IPS-18a (cell line): Measurements from ENCODE around the gene C16orf89.
"Not testable (repeated sequence)": the region's sequence is repeated elsewhere in the genome, so short reads cannot be mapped to it uniquely, and the experiment has no call there.

ENCODE experiments used
- H3K27ac ChIP-seq: one replicate; pipeline ENCODE4 v1.5.1; 2013; ENCODE audit warnings: low read length
- H3K27me3 ChIP-seq: one replicate; pipeline ENCODE4 v1.6.1; 2013; ENCODE audit warnings: mild to moderate bottlenecking, low read length; ENCODE audit not compliant: control insufficient read depth, insufficient read depth
- H3K36me3 ChIP-seq: one replicate; pipeline ENCODE4 v1.6.1; 2013; ENCODE audit warnings: low read depth, low read length; ENCODE audit not compliant: control insufficient read depth
- H3K4me1 ChIP-seq: one replicate; pipeline ENCODE4 v1.6.1; 2013; ENCODE audit warnings: low read depth, low read length; ENCODE audit not compliant: control insufficient read depth
- H3K4me3 ChIP-seq: one replicate; pipeline ENCODE4 v1.5.1; 2013; ENCODE audit warnings: low read length
- H3K9ac ChIP-seq: one replicate; pipeline ENCODE4 v1.6.1; 2013; ENCODE audit warnings: mild to moderate bottlenecking, low read length, moderate library complexity
- H3K9me3 ChIP-seq: one replicate; pipeline ENCODE4 v1.6.1; 2013; ENCODE audit warnings: low read depth, low read length; ENCODE audit not compliant: control insufficient read depth

C16orf89 gene, protein sequence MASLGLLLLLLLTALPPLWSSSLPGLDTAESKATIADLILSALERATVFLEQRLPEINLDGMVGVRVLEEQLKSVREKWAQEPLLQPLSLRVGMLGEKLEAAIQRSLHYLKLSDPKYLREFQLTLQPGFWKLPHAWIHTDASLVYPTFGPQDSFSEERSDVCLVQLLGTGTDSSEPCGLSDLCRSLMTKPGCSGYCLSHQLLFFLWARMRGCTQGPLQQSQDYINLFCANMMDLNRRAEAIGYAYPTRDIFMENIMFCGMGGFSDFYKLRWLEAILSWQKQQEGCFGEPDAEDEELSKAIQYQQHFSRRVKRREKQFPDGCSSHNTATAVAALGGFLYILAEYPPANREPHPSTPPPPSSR

DNA sequence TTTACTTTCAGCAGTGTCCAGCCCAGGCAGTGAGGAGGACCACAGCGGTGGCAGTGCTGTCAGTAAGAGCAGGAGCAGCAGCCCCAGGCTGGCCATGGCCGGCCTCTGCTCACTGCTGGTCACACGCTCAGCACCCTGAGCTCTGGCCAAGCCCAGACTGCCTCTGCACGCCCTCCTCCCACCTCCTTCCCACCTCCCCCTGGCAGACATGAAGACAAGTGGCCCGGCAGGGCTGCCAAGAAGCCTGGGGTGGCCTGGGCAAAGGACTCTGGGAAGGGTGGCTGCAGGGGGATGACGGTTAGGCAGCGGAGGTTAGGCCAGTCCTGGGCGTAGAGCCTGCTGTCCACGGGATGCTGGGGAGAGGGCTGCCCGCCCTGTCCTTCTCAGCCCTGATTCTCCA is at the start of gene C16orf89:
Gene C16orf89 (minus strand): TSS at position 144 of the 400 bp plus-strand sequence. CDS start 48 bp downstream, at position 96.
- no peak within 1 kb of the TSS for H3K9ac ChIP-seq
- H3K36me3 ChIP-seq = no peaks in the 10 kb centered on the region
- no peaks in the 10 kb centered on the region for H3K27me3 ChIP-seq
- H3K27ac ChIP-seq = no peak within 1 kb of the TSS
- no peak within 1 kb of the TSS for H3K4me3 ChIP-seq
- H3K4me1 ChIP-seq = no peaks in the 10 kb centered on the region
- no peaks in the 10 kb centered on the region for H3K9me3 ChIP-seq

DNA sequence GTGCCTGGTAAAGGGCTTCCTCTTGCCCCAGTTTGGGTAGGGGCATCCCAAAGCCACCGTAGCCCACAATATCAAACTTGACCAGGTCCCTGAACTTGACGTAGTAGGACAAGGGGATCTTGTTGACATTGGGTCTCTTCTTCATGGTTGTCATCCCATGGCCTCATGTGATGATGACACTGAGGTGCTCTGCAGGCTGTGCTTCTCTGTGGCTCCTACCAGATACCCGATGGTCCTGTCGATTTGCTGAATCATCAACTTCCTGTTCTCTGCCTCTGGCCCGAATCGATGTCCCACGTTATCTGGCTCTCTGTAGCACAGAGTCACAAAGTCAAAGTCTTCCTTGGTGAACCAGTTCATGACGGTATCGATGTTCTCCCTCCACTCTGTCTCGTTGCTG is 45.2 kb upstream of the C16orf89 start:
- H3K27me3 ChIP-seq, H3K4me1 ChIP-seq, H3K27ac ChIP-seq, H3K4me3 ChIP-seq, H3K36me3 ChIP-seq, H3K9me3 ChIP-seq, H3K9ac ChIP-seq: not testable (repeated sequence)

DNA sequence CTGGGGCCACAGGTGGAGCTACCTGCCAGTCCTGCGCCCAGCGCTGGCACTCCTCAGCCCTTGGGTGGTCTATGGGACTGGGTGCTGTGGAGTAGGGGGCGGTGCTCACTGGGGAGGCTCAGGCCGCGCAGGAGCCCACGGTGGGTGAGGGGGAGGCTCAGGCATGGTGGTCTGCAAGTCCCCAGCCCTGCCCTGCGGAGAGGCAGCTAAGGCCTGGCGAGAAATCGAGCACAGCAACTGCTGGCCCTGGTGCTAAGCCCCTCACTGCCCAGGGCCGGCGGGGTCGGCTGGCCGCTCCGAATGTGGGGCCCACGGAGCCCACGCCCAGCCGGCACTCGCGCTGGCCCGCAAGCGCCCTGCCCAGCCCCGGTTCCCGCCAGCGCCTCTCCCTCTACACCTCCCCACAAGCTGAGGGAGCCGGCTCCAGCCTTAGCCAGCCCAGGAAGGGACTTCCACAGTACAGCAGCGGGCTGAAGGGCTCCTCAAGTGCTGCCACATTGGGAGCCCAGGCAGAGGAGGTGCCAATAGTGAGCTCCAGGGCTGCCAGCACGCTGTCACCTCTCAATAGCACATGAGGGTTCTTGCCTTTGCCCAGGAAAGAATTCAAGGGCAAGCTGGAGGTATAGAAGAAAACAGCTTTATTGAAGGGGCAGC is 42.9 kb upstream of the C16orf89 start:
- Histone ChIP-seq H3K9ac (no peak overlapping the region), H3K27ac (no peak overlapping the region), H3K4me1 (no peaks in the 10 kb centered on the region), H3K4me3 (no peak overlapping the region), H3K9me3 (no peaks in the 10 kb centered on the region), H3K36me3 (no peaks in the 10 kb centered on the region), H3K27me3 (no peaks in the 10 kb centered on the region)

DNA sequence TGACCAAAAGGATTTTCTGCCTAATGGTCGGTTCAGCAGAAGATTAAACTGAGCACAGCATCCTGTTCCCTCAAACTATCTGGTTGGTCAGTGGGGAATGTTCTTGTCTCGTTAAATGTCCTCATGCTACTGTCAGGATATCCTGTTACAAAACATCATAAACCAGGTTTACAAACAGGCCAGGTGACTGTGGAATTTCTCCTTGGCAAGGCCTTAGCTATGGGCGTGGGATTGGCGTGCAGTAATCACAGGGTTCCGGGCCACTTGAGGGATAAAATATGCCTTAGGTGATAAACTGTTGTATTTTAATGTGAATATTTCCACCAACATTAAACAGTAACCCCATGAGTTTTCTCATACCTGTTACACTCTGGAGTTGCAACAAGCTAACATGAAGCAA is 39.3 kb upstream of the C16orf89 start:
- not testable (repeated sequence) for H3K9ac ChIP-seq

DNA sequence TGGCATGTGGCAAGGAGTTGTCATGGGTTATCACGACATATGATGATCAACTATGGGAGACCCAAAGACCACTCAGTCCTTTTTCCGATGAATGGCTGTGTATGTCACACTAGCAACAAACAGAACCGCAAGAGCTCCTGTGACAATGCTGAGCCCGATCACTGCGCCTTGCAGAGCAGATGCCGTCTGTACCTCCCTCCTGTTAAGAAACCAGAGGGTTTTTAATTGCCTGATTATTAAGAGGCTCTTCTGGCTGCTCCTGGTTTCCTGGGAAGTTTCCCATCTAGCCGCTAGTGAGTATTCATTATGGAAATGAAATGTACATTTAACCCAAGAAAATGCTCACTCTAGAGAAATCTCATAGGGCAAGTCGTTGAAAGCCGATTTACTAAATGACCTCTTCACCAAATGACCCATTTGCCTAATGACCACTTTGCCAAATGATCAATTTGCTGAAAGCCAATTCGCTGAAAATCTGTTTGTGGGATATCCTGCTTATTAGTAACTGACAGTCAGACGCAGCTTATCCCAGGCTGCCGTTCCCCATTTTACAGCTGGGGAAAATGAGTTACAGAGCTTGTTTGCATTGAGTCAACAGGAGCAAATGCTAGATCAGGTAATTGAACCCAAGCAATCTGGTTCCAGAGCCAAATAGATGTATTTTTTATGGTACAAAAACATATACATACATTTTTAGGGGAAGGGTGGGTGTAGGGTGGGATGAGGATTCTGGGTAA is 37.7 kb upstream of the C16orf89 start:
- not testable (repeated sequence) for H3K9me3 ChIP-seq, H3K27me3 ChIP-seq, H3K4me3 ChIP-seq, H3K9ac ChIP-seq, H3K4me1 ChIP-seq, H3K27ac ChIP-seq, H3K36me3 ChIP-seq

More for the DNA sequence above, 39.3 kb upstream of the C16orf89 start:
- not testable (repeated sequence) for H3K4me3 ChIP-seq, H3K4me1 ChIP-seq, H3K27me3 ChIP-seq, H3K9me3 ChIP-seq, H3K27ac ChIP-seq, H3K36me3 ChIP-seq

DNA sequence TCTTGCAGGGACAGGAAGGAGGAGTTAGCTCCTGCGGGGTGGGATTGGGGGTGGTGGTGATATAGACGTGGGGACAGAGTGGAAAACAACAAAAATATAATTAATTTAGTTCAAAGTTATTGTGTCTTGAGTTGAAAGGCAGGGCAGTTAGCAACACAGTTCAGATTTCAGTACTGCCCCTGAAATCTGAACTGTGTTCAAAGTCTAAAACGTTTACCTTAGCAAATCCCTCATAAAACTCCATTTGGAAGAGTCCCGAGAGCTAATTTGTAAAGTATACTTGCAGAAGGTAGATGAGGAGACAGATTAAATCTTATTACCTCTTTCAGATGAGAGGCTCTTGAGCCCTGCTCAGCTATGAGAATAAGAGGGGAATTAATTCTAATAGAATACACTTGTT is 33.4 kb upstream of the C16orf89 start:
- H3K27ac ChIP-seq, H3K9me3 ChIP-seq, H3K4me1 ChIP-seq, H3K36me3 ChIP-seq, H3K9ac ChIP-seq, H3K27me3 ChIP-seq: not testable (repeated sequence)
- peak overlapping the region; percentile 70 for H3K4me3 ChIP-seq

DNA sequence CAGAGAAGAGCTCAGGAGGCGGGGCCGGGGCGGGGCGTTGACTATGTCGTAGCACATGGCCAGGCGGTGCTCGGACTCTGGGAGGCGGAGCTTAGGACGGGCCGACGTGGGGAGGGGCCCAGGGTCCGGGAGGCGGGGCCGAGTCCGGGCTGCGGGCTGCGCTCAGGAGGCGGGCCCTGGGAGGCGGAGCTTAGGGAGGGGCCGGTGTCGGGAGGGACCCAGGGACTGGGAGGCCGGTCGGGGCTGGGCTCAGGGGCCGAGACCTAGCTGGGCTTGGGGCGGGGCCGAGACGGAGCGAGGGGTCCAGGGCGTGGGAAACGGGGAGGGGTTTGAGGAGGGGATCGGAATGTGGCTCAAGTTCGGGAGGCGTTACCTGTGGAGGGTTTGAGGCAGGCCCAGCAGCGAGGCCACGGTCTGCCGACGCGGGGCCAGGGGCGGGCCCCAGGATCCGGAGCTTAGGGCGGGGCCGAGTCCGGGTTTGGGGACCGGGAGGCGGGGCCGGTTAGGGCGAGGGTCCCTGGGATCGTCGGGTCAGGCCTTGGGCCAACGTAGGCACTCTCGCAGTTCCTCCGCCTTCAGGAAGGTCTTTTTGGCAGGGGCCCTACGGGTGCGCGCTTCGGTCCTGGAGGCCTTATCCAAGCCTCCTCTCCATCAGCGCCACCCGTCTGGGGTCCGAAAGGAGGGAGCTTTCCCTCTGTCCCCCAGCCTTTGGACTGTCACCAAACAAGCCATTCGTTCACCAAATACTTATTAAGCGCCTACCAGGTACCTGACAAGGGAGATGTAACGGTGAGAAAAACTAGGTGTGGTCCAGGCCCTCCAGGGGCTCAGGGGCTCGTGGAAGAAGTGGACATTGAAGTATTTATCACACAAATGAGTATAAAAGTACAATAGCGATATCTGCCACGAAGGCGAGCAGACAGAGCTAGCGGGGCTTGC is 32.7 kb upstream of the C16orf89 start:
- H3K36me3 ChIP-seq, H3K4me1 ChIP-seq, H3K9me3 ChIP-seq, H3K27ac ChIP-seq, H3K27me3 ChIP-seq: not testable (repeated sequence)
- Histone ChIP-seq H3K4me3 (peak overlapping the region; percentile 70), H3K9ac (peak overlapping the region; percentile 36)

DNA sequence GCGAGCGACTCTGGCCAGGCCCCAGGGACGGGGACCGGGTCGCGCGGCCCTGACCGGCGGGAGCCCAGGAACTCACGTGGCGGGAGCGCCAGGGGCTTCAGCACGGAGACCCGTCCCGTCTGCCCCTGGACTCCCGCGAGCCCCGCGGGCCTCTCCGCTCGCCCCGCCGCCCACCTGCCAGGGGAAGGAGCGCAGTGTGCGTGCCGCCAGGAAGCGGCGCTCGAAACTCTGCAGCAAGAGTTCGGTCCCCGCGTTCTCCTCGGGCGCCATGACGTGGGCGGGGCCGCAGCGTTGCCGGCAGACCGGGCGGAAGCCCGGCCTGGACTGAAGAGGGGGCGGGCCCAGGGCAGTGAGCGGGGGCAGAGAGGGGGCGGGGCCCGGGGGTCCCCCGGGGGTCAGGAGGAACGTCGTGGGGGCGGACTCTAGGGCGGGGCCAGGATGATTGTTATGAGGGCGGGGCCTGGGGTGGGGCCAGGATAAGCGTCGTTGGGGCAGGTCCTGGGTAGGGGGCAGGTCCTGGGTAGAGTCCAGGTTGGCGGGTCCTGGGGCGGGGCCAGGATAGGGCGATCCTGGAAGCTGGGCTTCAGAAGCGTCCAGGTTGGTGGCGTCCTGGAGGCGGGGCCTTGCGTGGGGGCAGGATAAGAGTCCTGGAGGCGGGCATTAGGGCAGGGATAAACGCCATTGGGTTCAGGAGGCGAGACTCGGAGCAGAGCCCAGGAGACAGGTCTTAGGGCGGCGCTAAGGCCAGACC is 31.9 kb upstream of the C16orf89 start, which contains the start of gene EEF2KMT:
Gene EEF2KMT (minus strand): TSS at position 326 of the 751 bp plus-strand sequence. CDS start 56 bp downstream, at position 270.
- Histone ChIP-seq H3K9ac (peak within 1 kb of the TSS; percentile 77), H3K4me3 (peak within 1 kb of the TSS; percentile 84)
- H3K4me1 ChIP-seq, H3K9me3 ChIP-seq, H3K27ac ChIP-seq, H3K36me3 ChIP-seq, H3K27me3 ChIP-seq: not testable (repeated sequence)

DNA sequence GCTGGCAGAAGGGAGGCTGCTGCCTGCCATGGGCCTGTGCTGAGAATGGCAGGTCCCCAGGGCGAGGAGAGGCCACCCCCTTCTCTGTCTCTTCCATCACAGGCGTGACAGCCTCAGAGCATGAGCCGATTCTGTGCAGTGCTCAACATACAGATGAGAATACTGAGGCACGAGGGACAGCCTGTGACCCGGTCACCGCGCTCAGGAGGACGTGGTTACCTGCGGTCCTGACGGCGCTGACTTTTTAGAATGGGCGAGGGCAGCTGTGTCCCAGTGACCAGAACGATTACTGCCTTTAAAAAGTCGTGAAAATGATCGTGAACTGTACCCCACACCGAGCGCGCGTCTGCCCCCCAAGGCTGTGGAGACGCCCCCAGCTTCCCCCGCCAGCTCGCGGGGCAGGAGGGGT is 31.3 kb upstream of the C16orf89 start:
- not testable (repeated sequence) for H3K9me3 ChIP-seq, H3K27me3 ChIP-seq, H3K27ac ChIP-seq, H3K4me1 ChIP-seq, H3K36me3 ChIP-seq
- Histone ChIP-seq H3K4me3 (peak overlapping the region; percentile 84), H3K9ac (peak overlapping the region; percentile 77)

DNA sequence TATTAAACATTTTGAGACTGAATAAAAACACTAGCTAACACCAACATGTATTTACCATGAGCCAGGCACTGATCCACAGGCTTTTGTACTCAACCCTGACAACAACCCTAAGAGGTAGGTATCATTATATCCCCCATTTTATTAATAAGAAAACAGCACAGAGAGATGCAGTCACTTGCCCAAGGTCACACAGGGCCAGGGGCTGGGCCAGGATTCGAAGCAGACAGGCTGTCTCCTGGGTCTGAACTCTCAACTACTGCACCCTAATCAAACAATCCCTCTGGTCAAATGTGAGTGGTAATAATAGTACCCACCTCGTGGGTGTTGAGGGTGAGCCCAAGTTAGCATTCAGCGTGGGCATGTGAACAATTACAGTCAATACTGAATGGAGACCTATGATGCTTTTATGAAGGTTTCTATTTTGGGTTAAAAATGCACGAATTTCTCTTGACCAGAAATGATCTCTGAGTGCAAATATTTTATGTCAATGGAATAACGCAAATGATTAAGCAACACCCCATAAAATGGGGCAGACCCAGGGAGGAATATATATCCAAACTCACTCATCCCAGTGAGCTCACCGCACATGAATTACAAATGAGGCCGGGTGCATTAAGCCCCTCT is 30.8 kb upstream of the C16orf89 start:
- not testable (repeated sequence) for H3K27me3 ChIP-seq, H3K36me3 ChIP-seq, H3K27ac ChIP-seq, H3K9me3 ChIP-seq, H3K4me1 ChIP-seq
- Histone ChIP-seq H3K9ac (peak overlapping the region; percentile 77), H3K4me3 (peak overlapping the region; percentile 84)
